ENCODE measurements around the gene LRPAP1. TPM values are rescaled to one million over a fixed set of nuclear protein-coding genes. Genes with fewer than 3 reads are reported as not detected.

Gene LRPAP1
- total RNA-seq, result 105 and 164 TPM in 2 replicates

GRCh38 chr4:3531879-3532750, at the start of gene LRPAP1:
Gene LRPAP1, minus strand, starts transcription at chr4:3532422. Its CDS starts 10 bp downstream, at chr4:3532412.

GRCh38 chr4:3462790-3463415, 69.3 kb downstream of the LRPAP1 start, which contains the start of gene DOK7:
Gene DOK7, plus strand, starts transcription at chr4:3463306. Its CDS starts 70 bp downstream, at chr4:3463376.

Other genes starting within 250 kb of the LRPAP1 start
- gene RGS12, start 239.4 kb downstream of the LRPAP1 start, total RNA-seq, result 12.4 and 14.0 TPM in 2 replicates
- gene HGFAC, start 90.5 kb downstream of the LRPAP1 start, total RNA-seq, result not detected in 2 replicates
- gene DOK7, start 69.1 kb downstream of the LRPAP1 start, total RNA-seq, result not detected in 2 replicates
- 0.14 and 0.37 TPM in 2 replicates for gene ADRA2C, start 234.0 kb upstream of the LRPAP1 start, total RNA-seq